SU-DHL-6 (cell line): ENCODE measurements around the gene UNC93B1.

Source experiments
- EZH2phosphoT487 ChIP-seq: fragments of 200-600 bp; sonication (generic), shearing (Covaris generic); conservative IDR thresholded peaks from 2 replicates; pipeline ENCODE4 v1.6.1; 2018; ENCODE audit warnings: mild to moderate bottlenecking, antibody characterized with exemption, low read length, moderate library complexity, mixed read lengths
- TF ChIP-seq, protein P1 (sequence below): fragments of 200-600 bp; sonication (generic); IDR thresholded peaks from one replicate; pipeline ENCODE4 v1.5.1; 2017; ENCODE audit warnings: antibody characterized with exemption, mild to moderate bottlenecking, low read length, moderate library complexity; ENCODE audit not compliant: insufficient read depth, poor library complexity, severe bottlenecking

DNA sequence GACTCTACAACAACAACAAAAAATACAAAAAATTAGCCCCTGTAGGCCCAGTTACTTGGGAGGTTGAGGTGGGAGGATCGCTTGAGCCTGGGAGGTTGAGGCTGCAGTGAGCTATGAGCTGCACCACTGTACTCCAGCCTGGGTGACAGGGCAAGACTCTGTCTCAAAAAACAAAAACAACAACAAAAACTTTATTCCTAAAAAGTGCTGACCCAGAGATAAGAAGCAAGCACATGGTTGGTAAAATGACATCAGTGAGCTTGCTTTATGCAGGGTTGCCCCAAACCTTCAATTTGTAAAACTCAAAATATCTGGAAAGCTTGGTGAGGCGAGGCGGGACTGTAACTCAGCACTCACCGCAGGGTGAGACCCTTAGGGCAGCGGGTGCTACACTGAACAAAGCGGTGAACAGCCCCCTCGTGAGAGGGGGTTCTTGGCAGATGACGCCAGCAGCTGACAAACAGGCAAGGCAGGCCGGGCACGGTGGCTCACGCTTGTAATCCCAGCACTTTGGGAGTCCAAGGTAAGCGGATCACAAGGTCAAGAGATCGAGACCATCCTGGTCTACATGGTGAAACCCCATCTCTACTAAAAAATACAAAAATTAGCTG lies 31.5 kb upstream of the UNC93B1 start:
- TF ChIP-seq, protein P1, sequence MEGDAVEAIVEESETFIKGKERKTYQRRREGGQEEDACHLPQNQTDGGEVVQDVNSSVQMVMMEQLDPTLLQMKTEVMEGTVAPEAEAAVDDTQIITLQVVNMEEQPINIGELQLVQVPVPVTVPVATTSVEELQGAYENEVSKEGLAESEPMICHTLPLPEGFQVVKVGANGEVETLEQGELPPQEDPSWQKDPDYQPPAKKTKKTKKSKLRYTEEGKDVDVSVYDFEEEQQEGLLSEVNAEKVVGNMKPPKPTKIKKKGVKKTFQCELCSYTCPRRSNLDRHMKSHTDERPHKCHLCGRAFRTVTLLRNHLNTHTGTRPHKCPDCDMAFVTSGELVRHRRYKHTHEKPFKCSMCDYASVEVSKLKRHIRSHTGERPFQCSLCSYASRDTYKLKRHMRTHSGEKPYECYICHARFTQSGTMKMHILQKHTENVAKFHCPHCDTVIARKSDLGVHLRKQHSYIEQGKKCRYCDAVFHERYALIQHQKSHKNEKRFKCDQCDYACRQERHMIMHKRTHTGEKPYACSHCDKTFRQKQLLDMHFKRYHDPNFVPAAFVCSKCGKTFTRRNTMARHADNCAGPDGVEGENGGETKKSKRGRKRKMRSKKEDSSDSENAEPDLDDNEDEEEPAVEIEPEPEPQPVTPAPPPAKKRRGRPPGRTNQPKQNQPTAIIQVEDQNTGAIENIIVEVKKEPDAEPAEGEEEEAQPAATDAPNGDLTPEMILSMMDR, result no peak
- no peak for TF ChIP-seq EZH2phosphoT487
